Smooth muscle cell (in vitro differentiated cells): Measurements from ENCODE around the gene PARN. TPM values are rescaled to one million over a fixed set of nuclear protein-coding genes. Genes with fewer than 3 reads are reported as not detected.

Experiments used
- DNase-seq: peaks from one replicate; lab custom pipeline; 2025; ENCODE audit not compliant: unreplicated experiment; lab: John Stamatoyannopoulos, UW
- H2AFZ ChIP-seq: fragments of 200-600 bp; sonication (generic); 2 replicates; pipeline ENCODE4 v1.6.0; 2016; ENCODE audit warnings: antibody characterized with exemption, low read depth, mild to moderate bottlenecking
- H3F3A ChIP-seq: fragments of 200-600 bp; sonication (generic); 2 replicates; pipeline ENCODE4 v1.6.0; 2017; ENCODE audit warnings: antibody characterized with exemption, low read depth
- H3K27ac ChIP-seq: fragments of 200-600 bp; sonication (generic); 2 replicates; pipeline ENCODE4 v1.5.1; 2016; ENCODE audit warnings: low read depth, mild to moderate bottlenecking
- H3K27me3 ChIP-seq: fragments of 200-600 bp; sonication (generic); 2 replicates; pipeline ENCODE4 v1.6.1; 2016; ENCODE audit warnings: low read depth, mild to moderate bottlenecking
- H3K36me3 ChIP-seq: fragments of 200-600 bp; sonication (generic); 2 replicates; pipeline ENCODE4 v1.5.1; 2016; ENCODE audit warnings: low read depth
- H3K4me1 ChIP-seq: fragments of 200-600 bp; sonication (generic); 2 replicates; pipeline ENCODE4 v1.5.1; 2016; ENCODE audit warnings: low read depth
- H3K4me2 ChIP-seq: fragments of 200-600 bp; sonication (generic); 2 replicates; pipeline ENCODE4 v1.6.0; 2016; ENCODE audit warnings: mild to moderate bottlenecking
- H3K4me3 ChIP-seq: fragments of 200-600 bp; sonication (generic); 2 replicates; pipeline ENCODE4 v1.5.1; 2016; ENCODE audit warnings: mild to moderate bottlenecking
- H3K79me2 ChIP-seq: fragments of 200-600 bp; sonication (generic); 2 replicates; pipeline ENCODE4 v1.6.0; 2016; ENCODE audit warnings: low read depth, mild to moderate bottlenecking
- H3K9ac ChIP-seq: fragments of 200-600 bp; sonication (generic); 2 replicates; pipeline ENCODE4 v1.6.0; 2016; ENCODE audit warnings: low read depth
- H3K9me3 ChIP-seq: fragments of 200-600 bp; sonication (generic); replicated peaks from 2 replicates; pipeline ENCODE4 v1.5.1; 2016; ENCODE audit warnings: low read depth
- H4K20me1 ChIP-seq: fragments of 200-600 bp; sonication (generic); 2 replicates; pipeline ENCODE4 v1.6.0; 2016; ENCODE audit warnings: low read depth
- CTCF ChIP-seq: fragments of 200-600 bp; sonication (generic); IDR thresholded peaks from 2 replicates; pipeline ENCODE4 v1.5.1; 2017; ENCODE audit warnings: borderline replicate concordance, mild to moderate bottlenecking, antibody characterized with exemption; ENCODE audit not compliant: insufficient read depth, poor library complexity, severe bottlenecking
- WGBS: methylation state at CpG from one replicate; pipeline ENCODE4 v1.1.7; 2016; ENCODE audit warnings: low lambda C conversion rate; 5-methylcytosine and 5-hydroxymethylcytosine counted together
- polyA plus RNA-seq: library from polyadenylated mRNA; unstranded; fragments of >200 nt; fragmentation: Nextera tagmentation; extraction: Ambion mirVana; gene quantifications from 2 replicates; pipeline ENCODE4 v1.2.1, GENCODE V29; 2016
- total RNA-seq: library from RNA; depleted of rRNA; stranded (reverse); fragments of >200 nt; gene quantifications from 2 replicates; pipeline ENCODE4 v1.2.3, GENCODE V29; 2014

The PARN gene
- total and polyA plus RNA-seq, 2 experiments from 2014 or later: 22.2 to 24.6 TPM

DNA sequence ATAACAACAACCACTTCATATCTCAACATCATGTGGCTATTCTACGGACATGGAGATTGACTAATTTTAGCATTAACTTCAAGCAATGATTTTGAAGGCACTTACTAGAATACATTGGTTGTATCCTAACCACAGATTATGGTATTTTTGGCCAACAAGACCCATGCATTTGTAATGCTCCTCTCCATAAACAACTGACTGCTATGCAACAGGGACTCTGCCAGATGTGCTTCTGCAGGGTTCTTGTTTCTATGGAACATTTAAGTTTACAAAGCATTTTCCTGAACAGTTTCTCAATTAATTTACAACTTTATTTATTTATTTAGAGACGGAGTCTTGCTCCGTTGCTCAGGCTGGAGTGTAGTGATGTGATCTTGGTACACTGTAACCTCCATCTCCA is 178.0 kb downstream of the PARN start:
- 98% methylated on average over 3 of the region's 3 CpGs for WGBS
- H4K20me1 ChIP-seq: no peaks in the 10 kb centered on the region
- H3K4me1 ChIP-seq: no peaks in the 10 kb centered on the region
- no peak overlapping the region for H2AFZ ChIP-seq
- H3K9ac ChIP-seq: no peak overlapping the region
- DNase-seq: no peak
- H3K4me3 ChIP-seq: no peak overlapping the region
- H3K36me3 ChIP-seq: no peaks in the 10 kb centered on the region
- no peaks in the 10 kb centered on the region for H3F3A ChIP-seq
- H3K27ac ChIP-seq: no peak overlapping the region
- no peak for TF ChIP-seq CTCF
- H3K4me2 ChIP-seq: no peak overlapping the region
- H3K9me3 ChIP-seq: no peaks in the 10 kb centered on the region
- no peaks in the 10 kb centered on the region for H3K79me2 ChIP-seq
- H3K27me3 ChIP-seq: no peaks in the 10 kb centered on the region

DNA sequence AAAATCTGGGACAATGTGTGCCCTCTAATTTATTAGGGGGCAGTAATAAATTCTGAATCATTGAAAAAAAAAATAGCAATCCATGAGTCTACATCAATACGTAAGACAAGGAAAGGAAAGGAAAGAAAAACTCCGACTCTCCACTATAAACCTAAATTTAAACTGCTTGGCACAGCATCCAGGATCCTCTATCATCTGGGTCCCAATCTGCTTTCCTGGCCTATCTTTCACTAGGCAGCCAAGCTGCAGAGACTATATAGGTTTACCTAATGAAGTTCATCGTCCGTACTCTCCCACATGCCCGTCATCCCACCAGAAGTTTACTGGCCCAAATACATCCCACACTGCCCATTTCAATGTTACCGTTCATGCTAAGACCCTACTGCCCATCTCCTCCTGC is 179.2 kb downstream of the PARN start:
- 90% methylated on average over 6 of the region's 6 CpGs for WGBS

GRCh38 chr16:14449790-14450480 is 180.1 kb downstream of the PARN start:
- DNase-seq: no peak
- H3K27ac ChIP-seq: no peak overlapping the region
- no peaks in the 10 kb centered on the region for H3K4me1 ChIP-seq
- H3K9me3 ChIP-seq: no peaks in the 10 kb centered on the region
- no peaks in the 10 kb centered on the region for H3K27me3 ChIP-seq
- no peak overlapping the region for H3K4me2 ChIP-seq
- no peaks in the 10 kb centered on the region for H3F3A ChIP-seq
- H3K36me3 ChIP-seq: no peaks in the 10 kb centered on the region
- no peaks in the 10 kb centered on the region for H3K79me2 ChIP-seq
- no peak overlapping the region for H2AFZ ChIP-seq
- H3K9ac ChIP-seq: no peak overlapping the region
- H3K4me3 ChIP-seq: no peak overlapping the region
- whole genome bisulfite sequencing: 95% methylated on average over 4 of the region's 4 CpGs
- TF ChIP-seq CTCF: no peak
- H4K20me1 ChIP-seq: no peaks in the 10 kb centered on the region

More for the DNA sequence above, 179.2 kb downstream of the PARN start:
- no peaks in the 10 kb centered on the region for H3K36me3 ChIP-seq
- H3K27me3 ChIP-seq: no peaks in the 10 kb centered on the region
- no peaks in the 10 kb centered on the region for H3K9me3 ChIP-seq
- no peak overlapping the region for H2AFZ ChIP-seq
- no peaks in the 10 kb centered on the region for H4K20me1 ChIP-seq
- no peak overlapping the region for H3K4me3 ChIP-seq
- H3K4me1 ChIP-seq: no peaks in the 10 kb centered on the region
- TF ChIP-seq CTCF: no peak
- no peak overlapping the region for H3K9ac ChIP-seq
- no peak for DNase-seq
- H3K27ac ChIP-seq: no peak overlapping the region
- H3F3A ChIP-seq: no peaks in the 10 kb centered on the region
- H3K79me2 ChIP-seq: no peaks in the 10 kb centered on the region
- H3K4me2 ChIP-seq: no peak overlapping the region

DNA sequence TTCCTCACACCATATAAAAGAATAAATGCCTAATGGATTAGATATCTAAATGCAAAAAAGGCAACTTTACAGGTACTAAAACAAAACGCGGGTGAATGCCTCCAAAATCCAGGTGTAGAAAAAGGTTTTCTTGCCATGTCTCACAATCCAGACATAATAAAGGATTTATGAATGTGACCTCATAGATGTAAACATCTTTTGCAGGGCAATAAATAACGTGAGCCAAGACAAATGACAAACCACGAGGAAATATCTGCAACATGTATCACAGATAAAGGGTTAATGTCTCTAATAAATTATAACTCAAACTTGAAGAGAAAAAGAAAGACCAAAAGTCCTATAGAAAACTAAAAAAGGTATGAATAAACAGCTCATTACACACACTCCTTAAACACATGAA is 180.7 kb downstream of the PARN start:
- no peak overlapping the region for H3K27ac ChIP-seq
- TF ChIP-seq CTCF: no peak
- H3K4me2 ChIP-seq: no peak overlapping the region
- H3K9me3 ChIP-seq: no peaks in the 10 kb centered on the region
- no peaks in the 10 kb centered on the region for H3K27me3 ChIP-seq
- no peaks in the 10 kb centered on the region for H3K36me3 ChIP-seq
- no peaks in the 10 kb centered on the region for H4K20me1 ChIP-seq
- DNase-seq: no peak
- H3K9ac ChIP-seq: no peak overlapping the region
- no peaks in the 10 kb centered on the region for H3K79me2 ChIP-seq
- H3K4me1 ChIP-seq: no peaks in the 10 kb centered on the region
- no peak overlapping the region for H3K4me3 ChIP-seq
- no peak overlapping the region for H2AFZ ChIP-seq
- 76% methylated on average over 4 of the region's 4 CpGs for WGBS
- H3F3A ChIP-seq: no peaks in the 10 kb centered on the region
